Kidney tubule cell (primary cell): Measurements from ENCODE around the gene ATP6V1F.
A peak's percentile ranks its signal among the peaks of the same experiment; 100 is the strongest.

Experiments used
- DNase-seq: peaks from one replicate; pipeline ENCODE4 v3.0.0-alpha.2; 2018; ENCODE audit warnings: low spot score

Gene ATP6V1F

GRCh38 chr7:128849156-128849515 is 13.5 kb upstream of the ATP6V1F start:
- no peak for DNase-seq

- peak; percentile 79 for DNase-seq
Measured at GRCh38 chr7:128849804-128850490, 12.7 kb upstream of the ATP6V1F start.

GRCh38 chr7:128852537-128853254 is 10.0 kb upstream of the ATP6V1F start:
- DNase-seq: no peak

GRCh38 chr7:128853799-128854198 is 8.9 kb upstream of the ATP6V1F start:
- DNase-seq: no peak

GRCh38 chr7:128854396-128854795 is 8.3 kb upstream of the ATP6V1F start:
- DNase-seq: no peak

- DNase-seq: no peak
Measured at GRCh38 chr7:128855559-128855958, 7.1 kb upstream of the ATP6V1F start.

- DNase-seq: no peak
Measured at GRCh38 chr7:128856001-128856718, 6.5 kb upstream of the ATP6V1F start.

- no peak for DNase-seq
Measured at GRCh38 chr7:128858380-128859231, 4.0 kb upstream of the ATP6V1F start.

- no peak for DNase-seq
Measured at GRCh38 chr7:128859232-128860157, 3.2 kb upstream of the ATP6V1F start.

GRCh38 chr7:128860158-128861073 is 2.2 kb upstream of the ATP6V1F start:
- peak; percentile 6 for DNase-seq

- no peak for DNase-seq
Measured at GRCh38 chr7:128861957-128862570, 592 bp upstream of the ATP6V1F start.

GRCh38 chr7:128863433-128863989 is 855 bp downstream of the ATP6V1F start:
- peak; percentile 80 for DNase-seq

- no peak for DNase-seq
Measured at GRCh38 chr7:128865303-128865702, 2.6 kb downstream of the ATP6V1F start.

GRCh38 chr7:128865996-128866877 is 3.6 kb downstream of the ATP6V1F start:
- DNase-seq: no peak

GRCh38 chr7:128867241-128867640 is 4.6 kb downstream of the ATP6V1F start:
- no peak for DNase-seq

GRCh38 chr7:128867842-128868623 is 5.4 kb downstream of the ATP6V1F start:
- DNase-seq: no peak

- DNase-seq: no peak
Measured at GRCh38 chr7:128868624-128869137, 6.0 kb downstream of the ATP6V1F start.
